Liver (tissue), 9 donors: Measurements from ENCODE around the gene CAP2. TPM values are rescaled to one million over a fixed set of nuclear protein-coding genes. Genes with fewer than 3 reads are reported as not detected.
A peak's percentile ranks its signal among the peaks of the same experiment; 100 is the strongest.

ENCODE experiments used
- DNase-seq: peaks from one replicate; pipeline ENCODE4 v3.0.0-alpha.2; 2017; ENCODE audit warnings: low spot score
- H3K27ac ChIP-seq, 2 donors: one replicate each; pipeline ENCODE4 v1.7.0; 2013; ENCODE audit warnings: inconsistent platforms in 2 of 2, low read length in 2 of 2, control low read depth in 1 of 2, low read depth in 1 of 2, mild to moderate bottlenecking in 1 of 2
- H3K27me3 ChIP-seq, 4 donors: one replicate each; pipeline versions ENCODE4 v1.6.1 to v1.7.0; 2013; ENCODE audit warnings: low read length in 3 of 4, inconsistent platforms in 1 of 4, mild to moderate bottlenecking in 1 of 4, moderate library complexity in 1 of 4; ENCODE audit not compliant: control insufficient read depth in 4 of 4, insufficient read depth in 4 of 4
- H3K36me3 ChIP-seq, 4 donors: one replicate each; pipeline versions ENCODE4 v1.6.1 to v1.7.0; 2013; ENCODE audit warnings: low read length in 3 of 4, mild to moderate bottlenecking in 3 of 4, low read depth in 1 of 4, moderate library complexity in 1 of 4; ENCODE audit not compliant: control insufficient read depth in 4 of 4, insufficient read depth in 3 of 4
- H3K4me1 ChIP-seq, 4 donors: one replicate each; pipeline versions ENCODE4 v1.6.1 to v1.7.0; 2013; ENCODE audit warnings: low read length in 3 of 4, mild to moderate bottlenecking in 3 of 4, moderate library complexity in 1 of 4; ENCODE audit not compliant: control insufficient read depth in 4 of 4, insufficient read depth in 4 of 4
- H3K4me3 ChIP-seq, 3 donors: one replicate each; pipeline versions ENCODE4 v1.6.1 to v1.7.0; 2013; ENCODE audit warnings: low read length in 3 of 3, control low read depth in 1 of 3, low read depth in 1 of 3, mild to moderate bottlenecking in 1 of 3
- H3K9ac ChIP-seq, 2 donors: one replicate each; pipeline ENCODE4 v1.7.0; 2013; ENCODE audit warnings: low read length in 2 of 2, mild to moderate bottlenecking in 2 of 2, moderate library complexity in 2 of 2, control low read depth in 1 of 2, low read depth in 1 of 2
- H3K9me3 ChIP-seq, 4 donors: one replicate each; pipeline versions ENCODE4 v1.6.1 to v1.7.0; 2013; ENCODE audit warnings: low read length in 3 of 4; ENCODE audit not compliant: control insufficient read depth in 4 of 4
- EGR1 ChIP-seq, 2 donors: IDR thresholded peaks; 2 replicates each; pipeline ENCODE4 v1.6.1; 2016 to 2018; ENCODE audit warnings: antibody characterized with exemption in 2 of 2, low read depth in 2 of 2
- FOXA1 ChIP-seq: IDR thresholded peaks from 2 replicates; pipeline ENCODE4 v1.6.1; 2016; ENCODE audit warnings: antibody characterized with exemption
- GABPA ChIP-seq, 2 donors: IDR thresholded peaks in 1 of 2; conservative IDR thresholded peaks in 1 of 2; 2 replicates each; pipeline ENCODE4 v1.6.1; 2016; ENCODE audit warnings: antibody characterized with exemption in 2 of 2, mild to moderate bottlenecking in 1 of 2, moderate library complexity in 1 of 2
- HNF4A ChIP-seq, 2 donors: conservative IDR thresholded peaks; 2 replicates each; pipeline ENCODE4 v1.6.1; 2016; ENCODE audit warnings: antibody characterized with exemption in 2 of 2, mild to moderate bottlenecking in 2 of 2
- HNF4G ChIP-seq: IDR thresholded peaks from 2 replicates; pipeline ENCODE4 v1.6.1; 2016; ENCODE audit warnings: antibody characterized with exemption
- JUND ChIP-seq, 2 donors: IDR thresholded peaks; 2 replicates each; pipeline ENCODE4 v1.6.1; 2016; ENCODE audit warnings: antibody characterized with exemption in 2 of 2
- NR2F2 ChIP-seq: IDR thresholded peaks from 2 replicates; pipeline ENCODE4 v1.6.1; 2016; ENCODE audit warnings: antibody characterized with exemption
- RAD21 ChIP-seq, 2 donors: IDR thresholded peaks; 2 replicates each; pipeline ENCODE4 v1.6.1; 2016; ENCODE audit warnings: antibody characterized with exemption in 2 of 2, mild to moderate bottlenecking in 2 of 2
- SP1 ChIP-seq: IDR thresholded peaks from 2 replicates; pipeline ENCODE4 v1.6.1; 2018; ENCODE audit warnings: antibody characterized with exemption, mild to moderate bottlenecking
- WGBS: extraction: QIAGEN DNeasy Blood & Tissue Kit; methylation state at CpG from one replicate; pipeline ENCODE4 v1.1.7; 2013; 5-methylcytosine and 5-hydroxymethylcytosine counted together
- polyA plus RNA-seq, 2 donors: library from polyadenylated mRNA; stranded (reverse) in 1 of 2; unstranded in 1 of 2; fragments of 200-250 nt in 1 of 2; fragments of >200 nt in 1 of 2; fragmentation: Nextera tagmentation in 1 of 2; extraction: Ambion mirVana in 1 of 2; gene quantifications; one replicate each; pipeline versions ENCODE4 v1.2.1 to v1.2.3, GENCODE V29; 2013 to 2015
- total RNA-seq, 2 donors: library from RNA; depleted of rRNA; stranded (reverse); fragments of >200 nt; gene quantifications; one replicate each; pipeline ENCODE4 v1.2.3, GENCODE V29; 2014
- TF ChIP-seq, protein P1 (sequence below): fragments of 150-350 bp; IDR thresholded peaks from 2 replicates; pipeline ENCODE4 v1.5.1; 2017; ENCODE audit warnings: improper control_type of control experiment, low read depth, low read length; ENCODE audit not compliant: missing input control
- TF ChIP-seq, protein P2 (sequence below): IDR thresholded peaks from 2 replicates; pipeline ENCODE4 v1.6.1; 2016; ENCODE audit warnings: antibody characterized with exemption
- TF ChIP-seq, protein P3 (sequence below): IDR thresholded peaks from 2 replicates; pipeline ENCODE4 v1.6.1; 2016; ENCODE audit warnings: antibody characterized with exemption
- TF ChIP-seq, protein P4 (sequence below): IDR thresholded peaks from 2 replicates; pipeline ENCODE4 v1.6.1; 2016; ENCODE audit warnings: antibody characterized with exemption, mild to moderate bottlenecking
- donor health status: healthy.
- donor health status: healthy.
- donor health status: healthy.
- donor health status: healthy.
- donor health status: healthy.

CAP2 gene
- total and polyA plus RNA-seq, 4 donors = 1.2 to 6.4 (median 2.5) TPM

DNA sequence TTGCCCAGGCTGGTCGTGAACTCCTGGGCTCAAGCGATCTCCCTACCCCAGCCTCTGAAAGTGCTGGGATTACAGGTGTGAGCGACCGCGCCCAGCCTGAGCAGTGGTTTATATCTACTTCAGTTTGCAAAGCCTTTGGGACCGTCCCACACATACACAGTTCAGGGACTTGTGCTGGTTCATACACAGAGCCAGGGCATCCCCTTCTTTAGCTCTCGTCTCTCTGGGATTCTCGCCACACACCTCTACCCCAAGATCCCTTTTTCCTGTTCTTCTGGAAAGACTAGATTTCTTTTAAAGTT, 12.5 kb downstream of the CAP2 start:
- H3K4me1 ChIP-seq = peaks cover 0 to 4% (median 4%) of the 10 kb centered on the region in 4 donors
- 80% methylated on average over 8 of the region's 8 CpGs for WGBS
- no peak for TF ChIP-seq EGR1 (IDR thresholded peaks at IDR 0.05; ENCODE audit: low read depth in 2 of 2)
- TF ChIP-seq JUND (IDR thresholded peaks at IDR 0.05) = no peak
- TF ChIP-seq HNF4A (conservative IDR thresholded peaks at IDR 0.05) = no peak
- TF ChIP-seq, protein P1, sequence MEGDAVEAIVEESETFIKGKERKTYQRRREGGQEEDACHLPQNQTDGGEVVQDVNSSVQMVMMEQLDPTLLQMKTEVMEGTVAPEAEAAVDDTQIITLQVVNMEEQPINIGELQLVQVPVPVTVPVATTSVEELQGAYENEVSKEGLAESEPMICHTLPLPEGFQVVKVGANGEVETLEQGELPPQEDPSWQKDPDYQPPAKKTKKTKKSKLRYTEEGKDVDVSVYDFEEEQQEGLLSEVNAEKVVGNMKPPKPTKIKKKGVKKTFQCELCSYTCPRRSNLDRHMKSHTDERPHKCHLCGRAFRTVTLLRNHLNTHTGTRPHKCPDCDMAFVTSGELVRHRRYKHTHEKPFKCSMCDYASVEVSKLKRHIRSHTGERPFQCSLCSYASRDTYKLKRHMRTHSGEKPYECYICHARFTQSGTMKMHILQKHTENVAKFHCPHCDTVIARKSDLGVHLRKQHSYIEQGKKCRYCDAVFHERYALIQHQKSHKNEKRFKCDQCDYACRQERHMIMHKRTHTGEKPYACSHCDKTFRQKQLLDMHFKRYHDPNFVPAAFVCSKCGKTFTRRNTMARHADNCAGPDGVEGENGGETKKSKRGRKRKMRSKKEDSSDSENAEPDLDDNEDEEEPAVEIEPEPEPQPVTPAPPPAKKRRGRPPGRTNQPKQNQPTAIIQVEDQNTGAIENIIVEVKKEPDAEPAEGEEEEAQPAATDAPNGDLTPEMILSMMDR = no peak
- TF ChIP-seq, protein P2, sequence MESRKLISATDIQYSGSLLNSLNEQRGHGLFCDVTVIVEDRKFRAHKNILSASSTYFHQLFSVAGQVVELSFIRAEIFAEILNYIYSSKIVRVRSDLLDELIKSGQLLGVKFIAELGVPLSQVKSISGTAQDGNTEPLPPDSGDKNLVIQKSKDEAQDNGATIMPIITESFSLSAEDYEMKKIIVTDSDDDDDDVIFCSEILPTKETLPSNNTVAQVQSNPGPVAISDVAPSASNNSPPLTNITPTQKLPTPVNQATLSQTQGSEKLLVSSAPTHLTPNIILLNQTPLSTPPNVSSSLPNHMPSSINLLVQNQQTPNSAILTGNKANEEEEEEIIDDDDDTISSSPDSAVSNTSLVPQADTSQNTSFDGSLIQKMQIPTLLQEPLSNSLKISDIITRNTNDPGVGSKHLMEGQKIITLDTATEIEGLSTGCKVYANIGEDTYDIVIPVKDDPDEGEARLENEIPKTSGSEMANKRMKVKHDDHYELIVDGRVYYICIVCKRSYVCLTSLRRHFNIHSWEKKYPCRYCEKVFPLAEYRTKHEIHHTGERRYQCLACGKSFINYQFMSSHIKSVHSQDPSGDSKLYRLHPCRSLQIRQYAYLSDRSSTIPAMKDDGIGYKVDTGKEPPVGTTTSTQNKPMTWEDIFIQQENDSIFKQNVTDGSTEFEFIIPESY = no peak
- TF ChIP-seq, protein P3, sequence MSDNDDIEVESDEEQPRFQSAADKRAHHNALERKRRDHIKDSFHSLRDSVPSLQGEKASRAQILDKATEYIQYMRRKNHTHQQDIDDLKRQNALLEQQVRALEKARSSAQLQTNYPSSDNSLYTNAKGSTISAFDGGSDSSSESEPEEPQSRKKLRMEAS = no peak
- TF ChIP-seq FOXA1 = no peak
- TF ChIP-seq, protein P4, sequence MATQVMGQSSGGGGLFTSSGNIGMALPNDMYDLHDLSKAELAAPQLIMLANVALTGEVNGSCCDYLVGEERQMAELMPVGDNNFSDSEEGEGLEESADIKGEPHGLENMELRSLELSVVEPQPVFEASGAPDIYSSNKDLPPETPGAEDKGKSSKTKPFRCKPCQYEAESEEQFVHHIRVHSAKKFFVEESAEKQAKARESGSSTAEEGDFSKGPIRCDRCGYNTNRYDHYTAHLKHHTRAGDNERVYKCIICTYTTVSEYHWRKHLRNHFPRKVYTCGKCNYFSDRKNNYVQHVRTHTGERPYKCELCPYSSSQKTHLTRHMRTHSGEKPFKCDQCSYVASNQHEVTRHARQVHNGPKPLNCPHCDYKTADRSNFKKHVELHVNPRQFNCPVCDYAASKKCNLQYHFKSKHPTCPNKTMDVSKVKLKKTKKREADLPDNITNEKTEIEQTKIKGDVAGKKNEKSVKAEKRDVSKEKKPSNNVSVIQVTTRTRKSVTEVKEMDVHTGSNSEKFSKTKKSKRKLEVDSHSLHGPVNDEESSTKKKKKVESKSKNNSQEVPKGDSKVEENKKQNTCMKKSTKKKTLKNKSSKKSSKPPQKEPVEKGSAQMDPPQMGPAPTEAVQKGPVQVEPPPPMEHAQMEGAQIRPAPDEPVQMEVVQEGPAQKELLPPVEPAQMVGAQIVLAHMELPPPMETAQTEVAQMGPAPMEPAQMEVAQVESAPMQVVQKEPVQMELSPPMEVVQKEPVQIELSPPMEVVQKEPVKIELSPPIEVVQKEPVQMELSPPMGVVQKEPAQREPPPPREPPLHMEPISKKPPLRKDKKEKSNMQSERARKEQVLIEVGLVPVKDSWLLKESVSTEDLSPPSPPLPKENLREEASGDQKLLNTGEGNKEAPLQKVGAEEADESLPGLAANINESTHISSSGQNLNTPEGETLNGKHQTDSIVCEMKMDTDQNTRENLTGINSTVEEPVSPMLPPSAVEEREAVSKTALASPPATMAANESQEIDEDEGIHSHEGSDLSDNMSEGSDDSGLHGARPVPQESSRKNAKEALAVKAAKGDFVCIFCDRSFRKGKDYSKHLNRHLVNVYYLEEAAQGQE = no peak
- TF ChIP-seq GABPA (IDR thresholded peaks at IDR 0.05 in 1 of 2, conservative IDR thresholded peaks at IDR 0.05 in 1 of 2) = no peak
- no peak for TF ChIP-seq HNF4G
- TF ChIP-seq NR2F2 = no peak
- TF ChIP-seq RAD21 (IDR thresholded peaks at IDR 0.05) = no peak
- no peak for TF ChIP-seq SP1
- peak overlapping the region; percentile 61 to 79 for H3K27ac ChIP-seq
- no peak for DNase-seq
- H3K36me3 ChIP-seq = no peaks in the 10 kb centered on the region
- no peaks in the 10 kb centered on the region for H3K27me3 ChIP-seq
- H3K9me3 ChIP-seq = peaks cover 0 to 2% (median 0%) of the 10 kb centered on the region in 4 donors
- H3K4me3 ChIP-seq = no peak overlapping the region
- H3K9ac ChIP-seq = peak overlapping the region; percentile 5 to 43

DNA sequence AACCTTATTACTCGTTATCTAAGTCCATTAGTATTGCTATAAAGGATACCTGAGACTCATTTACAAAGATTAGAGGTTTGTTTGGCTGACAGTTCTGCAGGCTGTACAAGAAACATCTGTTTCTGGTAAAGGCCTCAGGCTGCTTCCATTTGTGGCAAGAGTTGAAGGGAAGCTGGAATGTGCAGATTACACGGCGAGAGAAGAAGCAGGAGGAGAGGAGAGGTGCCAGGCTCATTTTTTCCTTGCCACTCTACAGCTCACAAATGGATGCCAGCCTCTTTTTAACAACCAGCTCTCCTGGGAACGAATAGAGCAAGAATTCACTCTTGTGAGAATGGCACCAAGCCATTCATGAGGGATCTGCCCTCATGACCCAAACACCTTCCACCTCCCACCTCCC, 14.7 kb downstream of the CAP2 start:
- Histone ChIP-seq H3K9me3 (peaks cover 0 to 2% (median 0%) of the 10 kb centered on the region in 4 donors), H3K27me3 (no peaks in the 10 kb centered on the region), H3K36me3 (no peaks in the 10 kb centered on the region), H3K4me3 (no peak overlapping the region), H3K27ac (no peak overlapping the region), H3K9ac (no peak overlapping the region), H3K4me1 (peaks cover 0 to 4% (median 4%) of the 10 kb centered on the region in 4 donors)
- no peak for TF ChIP-seq NR2F2
- DNase-seq = no peak
- WGBS = 82% methylated on average over 4 of the region's 4 CpGs
